Caco-2 (cell line): Measurements from ENCODE around the gene NFASC. TPM values are rescaled to one million over a fixed set of nuclear protein-coding genes. Genes with fewer than 3 reads are reported as not detected.

Experiments used
- BruUV-seq: library from RNA; stranded (reverse); fragments of 400-500 nt; replicated peaks from 2 replicates; lab custom pipeline; 2021; lab: Mats Ljungman, UMichigan
- CTCF ChIA-PET: fragments of 300-600 bp; sonication (Branson Sonifier 250); formaldehyde crosslinking; loops from one replicate; lab custom pipeline; 2022; ENCODE audit warnings: antibody characterized with exemption; lab: Charles Lee
- POLR2A ChIA-PET: fragments of 300-600 bp; sonication (Branson Sonifier 250); formaldehyde crosslinking; loops from one replicate; lab custom pipeline; 2022; ENCODE audit warnings: antibody characterized with exemption; lab: Charles Lee
- DNase-seq, 2 experiments: peaks; one replicate each; pipeline versions ENCODE4 v3.0.0 to v3.0.0-alpha.2; 2020 to 2022
- H3K27me3 ChIP-seq: replicated peaks from 2 replicates; pipeline ENCODE4 v1.6.0; 2011; ENCODE audit warnings: low read length; ENCODE audit not compliant: control insufficient read depth, insufficient read depth
- H3K36me3 ChIP-seq: 2 replicates; pipeline ENCODE4 v1.5.1; 2011; ENCODE audit warnings: low read length; ENCODE audit not compliant: control insufficient read depth, insufficient read depth
- H3K4me1 ChIP-seq: fragments of 250-450 bp; sonication (Bioruptor Pico); 2 replicates; pipeline ENCODE4 v1.5.1; 2020; ENCODE audit warnings: mild to moderate bottlenecking
- H3K4me3 ChIP-seq: 2 replicates; pipeline ENCODE4 v1.5.1; 2011; ENCODE audit warnings: low read depth, mild to moderate bottlenecking, control low read depth, low read length
- H3K9me3 ChIP-seq: fragments of 250-450 bp; sonication (Bioruptor Pico); 2 replicates; pipeline ENCODE4 v1.5.1; 2020; ENCODE audit warnings: mild to moderate bottlenecking, moderate library complexity
- H3K27ac Mint-ChIP-seq: one replicate; pipeline ENCODE4 v1.8.0; 2022; ENCODE audit warnings: mixed read lengths; ENCODE audit not compliant: unreplicated experiment
- H3K27me3 Mint-ChIP-seq: one replicate; pipeline ENCODE4 v1.8.0; 2022; ENCODE audit warnings: mixed read lengths; ENCODE audit not compliant: insufficient read depth, unreplicated experiment
- H3K36me3 Mint-ChIP-seq: one replicate; pipeline ENCODE4 v1.8.0; 2022; ENCODE audit warnings: mild to moderate bottlenecking, mixed read lengths; ENCODE audit not compliant: insufficient read depth, unreplicated experiment
- H3K4me1 Mint-ChIP-seq: one replicate; pipeline ENCODE4 v1.8.0; 2022; ENCODE audit warnings: low read depth, mixed read lengths; ENCODE audit not compliant: unreplicated experiment
- H3K4me3 Mint-ChIP-seq: one replicate; pipeline ENCODE4 v1.8.0; 2022; ENCODE audit warnings: mild to moderate bottlenecking, moderate library complexity, mixed read lengths; ENCODE audit not compliant: unreplicated experiment
- H3K9me3 Mint-ChIP-seq: one replicate; pipeline ENCODE4 v1.8.0; 2022; ENCODE audit warnings: mixed read lengths; ENCODE audit not compliant: unreplicated experiment
- CTCF ChIP-seq, 2 experiments: fragments of 200-600 bp in 1 of 2; IDR thresholded peaks; 1 replicate in 1 of 2; 2 replicates in 1 of 2; pipeline versions ENCODE4 v1.5.1 to v1.8.0; 2011 to 2022; ENCODE audit warnings: antibody characterized with exemption in 1 of 2, control low read depth in 1 of 2, inconsistent platforms in 1 of 2, low read depth in 1 of 2, low read length in 1 of 2, mild to moderate bottlenecking in 1 of 2, moderate library complexity in 1 of 2; ENCODE audit not compliant: insufficient read depth in 1 of 2, severe bottlenecking in 1 of 2, unreplicated experiment in 1 of 2
- intact Hi-C: fragments of 100-400 bp; cut with micrococcal nuclease; formaldehyde crosslinking; loops from one replicate; pipeline ENCODE4 v1.10.0; 2022; ENCODE audit not compliant: unreplicated experiment
- total RNA-seq: library from RNA; stranded (reverse); gene quantifications from 2 replicates; pipeline ENCODE4 v1.2.3, GENCODE V29; 2022

Gene NFASC
- total RNA-seq, 1 experiment from 2014 or later: 1.3 TPM

GRCh38 chr1:205056188-205056611, 185.5 kb downstream of the NFASC start:
- H3K9me3 Mint-ChIP-seq: no peaks in the 10 kb centered on the region
- Histone ChIP-seq H3K27me3 (no peaks in the 10 kb centered on the region), H3K4me3 (no peak overlapping the region), H3K36me3 (no peaks in the 10 kb centered on the region; the same call in 1 of the 2 replicates), H3K9me3 (no peaks in the 10 kb centered on the region), H3K4me1 (peaks cover 6% of the 10 kb centered on the region; the same call in 1 of the 2 replicates)
- DNase-seq: no peak
- peaks cover 5% of the 10 kb centered on the region for H3K27me3 Mint-ChIP-seq
- BruUV-seq: no TSS peak
- intact Hi-C loops: no loop called here
- ChIA-PET POLR2A (no interaction called here), CTCF (no interaction called here)
- no peak overlapping the region for H3K27ac Mint-ChIP-seq
- H3K4me1 Mint-ChIP-seq: no peaks in the 10 kb centered on the region
- no peak overlapping the region for H3K4me3 Mint-ChIP-seq
- no peak for TF ChIP-seq CTCF (IDR thresholded peaks at IDR 0.05; ENCODE audit: insufficient read depth in 1 of 2, low read depth in 1 of 2, low read length in 1 of 2, severe bottlenecking in 1 of 2, unreplicated experiment in 1 of 2)
- no peaks in the 10 kb centered on the region for H3K36me3 Mint-ChIP-seq

GRCh38 chr1:205056956-205057568, 186.4 kb downstream of the NFASC start:
- peaks cover 3% of the 10 kb centered on the region for H3K27me3 Mint-ChIP-seq
- POLR2A ChIA-PET: no interaction called here

More at GRCh38 chr1:205056956-205057568, 186.4 kb downstream of the NFASC start:
- intact Hi-C loops: no loop called here
- peaks cover 6% of the 10 kb centered on the region; the same call in 1 of the 2 replicates for H3K4me1 ChIP-seq
- H3K36me3 ChIP-seq: no peaks in the 10 kb centered on the region; the same call in 1 of the 2 replicates
- no peak for DNase-seq
- BruUV-seq: no TSS peak
- CTCF ChIA-PET: no interaction called here
- Mint-ChIP-seq H3K27ac (no peak overlapping the region), H3K4me1 (no peaks in the 10 kb centered on the region), H3K36me3 (no peaks in the 10 kb centered on the region), H3K9me3 (no peaks in the 10 kb centered on the region), H3K4me3 (no peak overlapping the region)
- H3K27me3 ChIP-seq: no peaks in the 10 kb centered on the region
- no peaks in the 10 kb centered on the region for H3K9me3 ChIP-seq
- H3K4me3 ChIP-seq: no peak overlapping the region
- no peak for TF ChIP-seq CTCF (IDR thresholded peaks at IDR 0.05; ENCODE audit: insufficient read depth in 1 of 2, low read depth in 1 of 2, low read length in 1 of 2, severe bottlenecking in 1 of 2, unreplicated experiment in 1 of 2)
